Urinary bladder (tissue), 4 donors: ENCODE results near the gene OR2D3. TPM values are rescaled to one million over a fixed set of nuclear protein-coding genes. Genes with fewer than 3 reads are reported as not detected.
"Not testable (repeated sequence)": the region's sequence is repeated elsewhere in the genome, so short reads cannot be mapped to it uniquely, and the experiment has no call there.

Experiments used
- DNase-seq: peaks from one replicate; pipeline ENCODE4 v3.0.0-alpha.2; 2015; ENCODE audit errors: extremely low spot score
- H3K27ac ChIP-seq: one replicate; pipeline ENCODE4 v1.5.1; 2013; ENCODE audit warnings: low read depth, mild to moderate bottlenecking, moderate library complexity
- H3K36me3 ChIP-seq: one replicate; pipeline ENCODE4 v1.6.1; 2013; ENCODE audit warnings: mild to moderate bottlenecking, moderate library complexity; ENCODE audit not compliant: insufficient read depth
- H3K4me1 ChIP-seq: one replicate; pipeline ENCODE4 v1.6.1; 2013; ENCODE audit warnings: mild to moderate bottlenecking, moderate library complexity; ENCODE audit not compliant: insufficient read depth
- H3K4me3 ChIP-seq: one replicate; pipeline ENCODE4 v1.5.1; 2013; ENCODE audit warnings: low read depth, low read length
- WGBS: extraction: QIAGEN DNeasy Blood & Tissue Kit; methylation state at CpG from one replicate; pipeline ENCODE4 v1.1.7; 2013; 5-methylcytosine and 5-hydroxymethylcytosine counted together
- polyA plus RNA-seq: library from polyadenylated mRNA; stranded (reverse); fragments of 200-250 nt; gene quantifications from one replicate; pipeline ENCODE4 v1.2.3, GENCODE V29; 2013
- total RNA-seq: library from RNA; depleted of rRNA; stranded (reverse); fragments of >200 nt; gene quantifications from one replicate; pipeline ENCODE4 v1.2.3, GENCODE V29; 2014
- donor health status: healthy with polysubstance abuse.
- donor health status: healthy.

Gene OR2D3, protein sequence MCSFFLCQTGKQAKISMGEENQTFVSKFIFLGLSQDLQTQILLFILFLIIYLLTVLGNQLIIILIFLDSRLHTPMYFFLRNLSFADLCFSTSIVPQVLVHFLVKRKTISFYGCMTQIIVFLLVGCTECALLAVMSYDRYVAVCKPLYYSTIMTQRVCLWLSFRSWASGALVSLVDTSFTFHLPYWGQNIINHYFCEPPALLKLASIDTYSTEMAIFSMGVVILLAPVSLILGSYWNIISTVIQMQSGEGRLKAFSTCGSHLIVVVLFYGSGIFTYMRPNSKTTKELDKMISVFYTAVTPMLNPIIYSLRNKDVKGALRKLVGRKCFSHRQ
- total RNA-seq (not detected), polyA plus RNA-seq (not detected)

DNA sequence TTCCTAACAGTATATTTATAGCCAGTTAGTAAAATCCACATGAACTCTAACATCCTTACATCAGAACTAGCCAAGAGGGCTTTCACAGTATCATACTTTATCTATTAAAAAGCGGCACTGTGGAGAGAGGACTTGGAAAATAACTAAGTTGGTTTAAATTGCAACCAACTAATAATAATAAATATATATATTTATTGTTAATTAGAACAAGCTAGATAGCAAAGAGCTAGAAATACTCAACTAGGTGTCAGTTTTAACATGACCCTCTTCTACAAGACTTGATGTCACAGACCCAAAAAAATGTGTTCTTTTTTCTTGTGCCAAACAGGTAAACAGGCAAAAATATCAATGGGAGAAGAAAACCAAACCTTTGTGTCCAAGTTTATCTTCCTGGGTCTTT lies at the start of gene OR2D3:
Gene OR2D3 (plus strand): TSS at position 301 of the 400 bp plus-strand sequence. CDS start 0 bp downstream, at position 301.
- Histone ChIP-seq H3K4me3 (no peak within 1 kb of the TSS), H3K36me3 (no peaks in the 10 kb centered on the region), H3K27ac (no peak within 1 kb of the TSS), H3K4me1 (no peaks in the 10 kb centered on the region)
- no peak for DNase-seq
- 90% methylated on average over 1 of the region's 1 CpG for WGBS

DNA sequence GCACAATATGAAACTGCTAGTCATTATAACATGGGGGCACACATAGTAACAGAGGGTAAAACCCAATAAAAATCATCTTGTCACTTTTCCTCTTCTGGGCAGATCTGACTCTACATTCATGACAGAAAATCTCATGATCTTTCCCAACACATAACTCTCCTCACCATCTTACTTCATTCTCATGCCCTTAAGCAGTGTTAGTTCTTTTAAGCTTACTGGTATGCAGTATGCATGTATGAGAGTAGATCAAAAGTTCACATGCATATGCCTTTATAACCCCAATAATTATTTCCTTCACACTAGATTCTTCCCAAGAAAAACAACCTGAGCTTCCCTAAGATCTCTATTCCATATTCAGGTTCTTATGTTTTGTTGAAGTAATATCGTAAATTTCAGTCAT lies 49.5 kb upstream of the OR2D3 start:
- no peak overlapping the region for H3K27ac ChIP-seq
- no peak overlapping the region for H3K4me3 ChIP-seq
- DNase-seq: no peak
- WGBS: 83% methylated on average over 1 of the region's 1 CpG
- H3K4me1 ChIP-seq: no peaks in the 10 kb centered on the region
- H3K36me3 ChIP-seq: no peaks in the 10 kb centered on the region

DNA sequence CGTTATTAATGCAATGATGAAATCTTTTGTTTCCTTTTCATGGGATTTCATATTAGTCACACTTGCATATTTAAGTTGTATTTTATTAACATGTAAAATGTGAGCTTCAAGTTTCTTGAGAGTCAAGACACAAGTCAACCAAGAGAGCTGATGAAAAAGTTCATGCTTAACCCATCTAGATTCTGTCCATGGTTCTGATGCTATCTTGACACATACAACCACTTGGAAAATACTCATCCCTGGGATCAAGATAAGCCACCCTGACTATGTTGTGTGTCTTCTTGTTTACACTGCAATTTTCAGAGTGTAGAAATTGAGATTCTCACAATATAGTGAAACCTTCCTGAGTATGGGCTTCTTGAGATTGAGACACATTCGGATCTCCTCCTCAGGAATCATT lies 45.0 kb upstream of the OR2D3 start:
- 82% methylated on average over 2 of the region's 2 CpGs for WGBS
- Histone ChIP-seq H3K36me3 (no peaks in the 10 kb centered on the region), H3K27ac (no peak overlapping the region), H3K4me1 (no peaks in the 10 kb centered on the region), H3K4me3 (no peak overlapping the region)
- no peak for DNase-seq

DNA sequence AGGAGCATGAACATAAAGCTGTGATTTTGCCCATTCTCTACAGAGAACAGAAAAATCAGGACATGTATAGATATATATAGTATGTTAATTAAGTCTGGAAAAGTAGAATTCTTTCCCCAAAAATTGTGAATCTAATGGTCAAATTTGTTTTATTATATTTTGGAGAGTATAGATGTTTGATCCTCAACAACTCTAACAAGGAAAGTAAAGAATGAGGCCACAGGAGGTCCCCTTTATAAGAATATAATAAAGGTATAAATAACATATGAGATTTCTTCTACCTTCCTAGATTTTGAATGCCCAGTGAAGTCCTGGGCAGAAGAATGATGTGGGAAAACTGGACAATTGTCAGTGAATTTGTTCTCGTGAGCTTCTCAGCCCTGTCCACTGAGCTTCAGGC lies 44.5 kb upstream of the OR2D3 start, which contains the start of gene OR10A4:
Gene OR10A4 (plus strand): TSS at position 301 of the 400 bp plus-strand sequence. CDS start 23 bp downstream, at position 324.
- WGBS: 91% methylated on average over 1 of the region's 1 CpG

DNA sequence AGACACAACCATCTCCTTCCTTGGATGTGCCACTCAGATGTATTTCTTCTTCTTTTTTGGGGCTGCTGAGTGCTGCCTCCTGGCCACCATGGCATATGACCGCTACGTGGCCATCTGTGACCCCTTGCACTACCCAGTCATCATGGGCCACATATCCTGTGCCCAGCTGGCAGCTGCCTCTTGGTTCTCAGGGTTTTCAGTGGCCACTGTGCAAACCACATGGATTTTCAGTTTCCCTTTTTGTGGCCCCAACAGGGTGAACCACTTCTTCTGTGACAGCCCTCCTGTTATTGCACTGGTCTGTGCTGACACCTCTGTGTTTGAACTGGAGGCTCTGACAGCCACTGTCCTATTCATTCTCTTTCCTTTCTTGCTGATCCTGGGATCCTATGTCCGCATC lies 43.9 kb upstream of the OR2D3 start:
- Histone ChIP-seq H3K27ac (no peak overlapping the region), H3K36me3 (no peaks in the 10 kb centered on the region), H3K4me3 (no peak overlapping the region), H3K4me1 (no peaks in the 10 kb centered on the region)
- WGBS: 87% methylated on average over 3 of the region's 3 CpGs
- DNase-seq: no peak

More for the DNA sequence above, 44.5 kb upstream of the OR2D3 start, which contains the start of gene OR10A4:
- Histone ChIP-seq H3K4me3 (no peak within 1 kb of the TSS), H3K27ac (no peak within 1 kb of the TSS), H3K36me3 (no peaks in the 10 kb centered on the region), H3K4me1 (no peaks in the 10 kb centered on the region)
- no peak for DNase-seq

DNA sequence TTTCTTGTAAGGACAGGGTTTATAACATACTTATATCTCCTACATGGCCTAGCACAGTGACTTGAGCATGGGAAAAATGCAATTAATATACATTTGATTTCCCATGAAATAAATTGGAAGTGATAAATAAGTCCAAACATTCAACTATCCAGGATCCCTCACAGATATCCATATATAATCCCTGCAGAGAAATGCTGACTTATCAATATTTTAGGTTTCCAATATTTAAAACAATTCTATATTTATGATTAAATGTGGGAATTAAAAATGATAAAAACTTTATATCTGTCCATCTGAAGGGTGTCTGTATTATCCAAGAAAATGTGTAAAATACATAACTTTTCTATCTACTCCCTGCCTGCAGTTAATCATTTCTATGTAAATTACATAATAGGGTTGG lies 38.1 kb upstream of the OR2D3 start:
- H3K27ac ChIP-seq: no peak overlapping the region
- no peaks in the 10 kb centered on the region for H3K4me1 ChIP-seq
- H3K4me3 ChIP-seq: no peak overlapping the region
- no peaks in the 10 kb centered on the region for H3K36me3 ChIP-seq
- no peak for DNase-seq

DNA sequence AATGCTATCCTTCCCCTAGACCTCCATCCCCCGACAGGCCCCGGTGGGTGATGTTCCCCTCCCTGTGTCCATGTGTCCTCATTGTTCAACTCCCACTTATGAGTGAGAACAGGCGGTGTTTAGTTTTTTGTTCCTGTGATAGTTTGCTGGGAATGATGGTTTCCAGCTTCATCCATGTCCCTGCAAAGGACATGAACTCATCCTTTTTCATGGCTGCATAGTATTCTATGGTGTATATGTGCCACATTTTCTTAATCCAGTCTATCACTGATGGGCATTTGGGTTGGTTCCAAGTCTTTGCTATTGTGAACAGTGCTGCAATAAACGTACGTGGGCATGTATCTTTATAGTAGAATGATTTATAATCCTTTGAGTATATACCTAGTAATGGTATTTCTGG lies 33.1 kb upstream of the OR2D3 start:
- not testable (repeated sequence) for H3K4me1 ChIP-seq, DNase-seq, H3K27ac ChIP-seq, H3K4me3 ChIP-seq, H3K36me3 ChIP-seq
- WGBS: 91% methylated on average over 5 of the region's 5 CpGs

DNA sequence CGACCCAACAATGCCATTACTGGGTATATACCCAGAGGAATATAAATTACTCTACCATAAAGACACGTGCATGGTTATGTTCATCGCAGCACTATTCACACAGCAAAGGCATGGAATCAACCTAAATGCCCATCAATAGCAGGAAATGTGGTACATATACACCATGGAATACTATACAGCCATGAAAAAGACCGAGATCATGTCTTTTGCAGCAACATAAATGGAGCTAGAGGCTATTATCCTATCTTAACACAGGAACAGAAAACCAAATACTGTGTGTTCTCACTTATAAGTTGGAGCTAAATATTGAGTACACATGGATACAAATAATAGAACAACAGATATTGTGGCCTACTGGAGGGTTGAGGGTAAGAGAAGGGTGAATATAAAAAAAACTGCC lies 32.0 kb upstream of the OR2D3 start:
- Histone ChIP-seq H3K36me3 (no peaks in the 10 kb centered on the region), H3K4me1 (no peaks in the 10 kb centered on the region), H3K4me3 (no peak overlapping the region), H3K27ac (no peak overlapping the region)
- WGBS: 86% methylated on average over 4 of the region's 4 CpGs
- no peak for DNase-seq

DNA sequence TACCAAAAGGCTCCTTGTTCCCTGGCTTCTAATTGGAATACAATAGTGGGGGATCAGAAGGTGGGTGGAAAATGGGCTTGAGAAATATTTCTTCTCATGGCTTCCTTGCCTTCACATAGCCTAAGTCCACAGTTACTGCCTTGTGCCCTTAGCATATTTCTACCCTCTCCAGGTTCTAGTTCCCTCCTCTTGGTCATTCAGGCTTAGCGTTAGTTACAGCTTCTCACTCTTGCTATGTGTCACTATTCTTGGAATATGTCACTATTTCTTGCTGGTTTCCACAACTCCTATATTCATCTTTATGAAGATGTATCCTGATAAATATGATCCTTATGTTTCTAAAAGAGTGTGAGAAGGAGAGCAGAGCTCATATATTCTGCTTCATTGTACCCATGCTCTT lies 31.0 kb upstream of the OR2D3 start:
- no peak for DNase-seq
- 90% methylated on average over 1 of the region's 1 CpG for WGBS
- H3K27ac ChIP-seq: no peak overlapping the region
- H3K36me3 ChIP-seq: no peaks in the 10 kb centered on the region
- no peaks in the 10 kb centered on the region for H3K4me1 ChIP-seq
- no peak overlapping the region for H3K4me3 ChIP-seq

DNA sequence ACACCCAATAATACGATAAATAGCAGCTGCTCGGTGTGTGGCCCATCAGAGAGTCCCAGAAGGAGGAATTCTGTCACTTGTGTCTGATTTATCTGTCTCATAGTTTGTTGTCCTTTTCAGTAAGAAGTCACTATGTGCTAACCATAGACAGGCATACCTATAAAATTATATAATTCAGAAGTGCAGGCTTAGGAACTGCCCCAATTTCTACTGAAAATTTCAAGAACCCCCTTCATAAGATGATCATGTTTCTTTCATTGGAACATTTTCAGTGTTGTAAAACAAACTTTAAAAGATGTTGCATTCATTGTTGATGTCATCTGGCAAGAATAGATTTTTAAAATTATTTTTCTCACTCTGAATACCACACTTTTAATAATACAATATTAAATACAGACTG lies 28.4 kb upstream of the OR2D3 start, which contains the start of gene OR2D2:
Gene OR2D2 (minus strand): TSS at position 101 of the 400 bp plus-strand sequence. CDS start 0 bp downstream, at position 101.
- DNase-seq: no peak
- no peaks in the 10 kb centered on the region for H3K36me3 ChIP-seq
- H3K4me3 ChIP-seq: no peak within 1 kb of the TSS
- 85% methylated on average over 2 of the region's 2 CpGs for WGBS
- no peak within 1 kb of the TSS for H3K27ac ChIP-seq
- H3K4me1 ChIP-seq: no peaks in the 10 kb centered on the region

DNA sequence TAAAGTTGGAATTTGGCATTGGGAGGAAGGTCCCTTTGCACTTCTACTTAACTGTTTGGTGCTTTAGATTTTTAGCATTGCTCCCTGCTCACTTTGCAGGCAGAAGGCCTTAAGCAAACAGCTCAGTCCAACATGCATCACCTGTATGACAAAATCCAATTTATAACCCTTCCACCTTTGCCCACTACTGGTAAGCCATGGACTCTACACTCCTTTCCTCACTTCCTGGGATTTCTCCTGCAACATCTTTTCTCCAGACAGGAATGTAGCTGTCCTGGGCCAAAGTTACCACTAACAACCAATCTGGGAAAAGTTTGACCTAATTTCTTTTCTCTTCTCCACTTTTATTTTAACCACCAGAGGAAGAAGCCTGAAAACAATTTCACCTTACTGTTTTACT lies 26.7 kb upstream of the OR2D3 start:
- Histone ChIP-seq H3K4me1 (no peaks in the 10 kb centered on the region), H3K27ac (no peak overlapping the region), H3K4me3 (no peak overlapping the region), H3K36me3 (no peaks in the 10 kb centered on the region)
- DNase-seq: no peak

DNA sequence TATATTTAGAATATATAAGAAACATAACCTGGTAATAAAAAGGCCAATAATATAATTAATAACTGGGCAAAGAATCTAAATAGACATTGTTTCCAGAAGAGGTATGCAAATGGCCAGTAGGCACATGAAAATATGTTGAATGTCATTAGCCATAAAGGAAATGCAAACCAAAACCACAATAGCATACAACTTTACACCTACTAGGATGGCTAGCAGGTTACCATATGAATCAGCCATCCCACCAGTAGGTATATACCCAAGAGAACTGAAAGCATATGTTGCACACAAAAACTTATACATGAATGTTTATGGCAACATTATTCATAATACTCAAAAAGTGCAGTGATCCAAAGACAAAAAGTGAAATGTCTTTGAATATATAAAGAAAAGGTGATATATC lies 25.8 kb upstream of the OR2D3 start:
- H3K27ac ChIP-seq: no peak overlapping the region
- no peak for DNase-seq

DNA sequence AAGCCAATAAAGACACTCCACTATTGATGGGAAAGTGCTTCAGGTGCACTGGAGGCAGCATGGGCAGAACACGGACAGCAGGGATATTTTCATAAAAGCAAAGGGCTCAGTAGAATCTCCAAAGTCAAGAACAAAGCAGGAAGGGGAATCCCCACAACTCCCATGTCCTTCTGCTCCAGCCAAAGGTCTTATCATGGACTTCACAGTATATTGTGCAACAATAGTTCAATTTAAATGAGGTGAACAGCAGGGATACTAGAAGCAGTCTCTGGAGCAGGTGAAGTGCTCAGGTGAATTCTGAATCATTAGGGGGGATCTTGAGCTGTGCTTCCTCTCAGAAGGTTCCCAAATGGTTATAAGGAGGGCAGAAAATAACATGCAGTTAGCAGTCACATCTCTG lies 21.9 kb upstream of the OR2D3 start:
- H3K36me3 ChIP-seq: no peaks in the 10 kb centered on the region
- WGBS: 67% methylated on average over 1 of the region's 1 CpG
- H3K27ac ChIP-seq: no peak overlapping the region
- H3K4me1 ChIP-seq: no peaks in the 10 kb centered on the region
- no peak for DNase-seq
- no peak overlapping the region for H3K4me3 ChIP-seq

More for the DNA sequence above, 25.8 kb upstream of the OR2D3 start:
- Histone ChIP-seq H3K4me1 (no peaks in the 10 kb centered on the region), H3K36me3 (no peaks in the 10 kb centered on the region), H3K4me3 (no peak overlapping the region)

DNA sequence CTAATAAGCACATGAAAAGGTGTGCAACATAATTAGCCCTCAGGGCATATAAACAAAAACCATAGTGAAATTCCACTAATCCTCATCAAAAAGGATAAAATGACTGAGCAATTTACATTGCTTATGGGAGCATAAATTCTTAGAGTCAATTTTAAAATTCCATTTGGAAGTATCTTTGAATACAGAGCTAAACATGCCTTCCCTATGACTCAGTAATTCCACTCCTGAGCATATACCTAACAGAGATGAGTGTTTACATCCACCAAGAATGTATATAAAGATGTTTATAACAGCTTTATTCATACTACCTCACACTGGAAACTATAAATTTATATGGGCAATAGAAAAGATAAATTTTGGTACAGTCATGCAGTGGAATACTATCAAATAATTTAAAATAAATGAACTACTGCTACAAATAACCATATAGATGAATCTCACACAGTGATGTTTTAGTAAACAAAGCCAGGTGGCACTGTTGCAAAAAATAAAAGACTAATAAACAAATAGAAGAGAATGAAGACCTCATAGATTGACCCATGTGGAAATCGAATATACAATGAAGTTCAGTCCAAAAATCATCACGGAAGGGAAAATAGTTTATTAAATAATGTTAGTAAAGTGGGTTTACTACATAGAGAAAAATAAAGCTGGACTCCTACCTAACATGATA lies 20.3 kb upstream of the OR2D3 start:
- no peaks in the 10 kb centered on the region for H3K36me3 ChIP-seq
- no peak overlapping the region for H3K4me3 ChIP-seq
- no peaks in the 10 kb centered on the region for H3K4me1 ChIP-seq
- no peak for DNase-seq
- WGBS: 57% methylated on average over 2 of the region's 2 CpGs
- H3K27ac ChIP-seq: no peak overlapping the region
